ENCODE results near the gene ZBTB32.

- TF ChIP-seq CTCF (IDR thresholded peaks at IDR 0.05) (no peak), POLR2A (IDR thresholded peaks at IDR 0.05) (no peak)
These were observed 36.8 kb downstream of the ZBTB32 start for GRCh38 chr19:35741203-35741515.
